D721Med (cell line): ENCODE results near the gene TEKT4.
A peak's percentile ranks its signal among the peaks of the same experiment; 100 is the strongest.

Experiments used
- DNase-seq: peaks from one replicate; pipeline ENCODE4 v3.0.0; 2011; ENCODE audit warnings: low spot score; ENCODE audit not compliant: insufficient read length
- FAIRE-seq: peaks from 2 replicates; lab custom pipeline; 2011; peaks lifted over from hg19 to GRCh38; lab: Jason Lieb, UNC
- CTCF ChIP-seq: IDR thresholded peaks from 2 replicates; pipeline ENCODE4 v1.5.1; 2012; ENCODE audit warnings: mild to moderate bottlenecking, control low read depth; ENCODE audit not compliant: insufficient read depth; ENCODE audit errors: missing control alignments

TEKT4 gene

DNA sequence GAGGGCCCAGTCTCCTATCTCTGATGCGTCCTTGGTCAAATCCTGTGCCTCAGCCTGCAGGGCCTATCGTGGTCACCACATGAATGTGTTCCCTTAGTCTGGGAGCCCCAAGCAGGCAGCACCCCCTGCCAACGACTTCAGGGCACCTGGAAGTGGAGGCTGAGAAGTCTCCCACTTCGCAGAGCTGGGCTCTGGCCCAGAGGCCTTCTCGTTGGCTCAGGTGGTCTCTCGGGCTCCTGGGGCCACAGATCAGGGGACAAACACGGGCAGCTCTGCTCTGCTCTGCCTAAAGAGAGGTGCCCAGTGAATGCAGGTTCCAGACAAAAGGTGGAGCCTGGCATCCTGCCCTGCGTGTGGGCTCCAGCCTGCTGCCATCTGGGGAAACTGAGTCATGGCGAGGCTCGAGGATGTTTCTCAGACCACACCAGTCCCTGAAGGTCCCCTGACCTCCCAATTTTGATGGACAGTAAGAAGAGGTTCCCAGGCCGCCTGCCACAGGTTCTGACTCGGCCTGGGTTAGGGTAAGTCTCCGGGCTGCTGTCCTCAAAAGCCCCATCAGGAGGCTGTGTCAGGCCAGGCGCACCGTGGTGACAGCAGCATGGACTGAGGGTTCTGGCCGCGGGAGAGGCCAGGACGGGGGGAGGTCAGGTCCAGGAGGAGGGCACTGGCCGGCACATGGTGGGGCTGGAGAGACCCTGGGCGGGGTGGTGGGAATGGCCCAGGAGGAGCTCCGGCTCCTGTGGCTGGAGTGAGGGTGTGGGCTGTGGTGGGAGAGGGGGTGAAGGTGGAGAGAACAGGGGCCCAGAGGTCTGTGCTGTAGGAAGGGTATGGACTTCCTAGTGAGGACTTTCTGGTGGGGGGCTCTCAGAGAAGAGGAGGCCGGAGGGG, 1.4 kb upstream of the TEKT4 start:
- TF ChIP-seq CTCF = no peak
- DNase-seq = no peak
- FAIRE-seq = no peak

GRCh38 chr2:94870440-94871225, 597 bp upstream of the TEKT4 start:
- no peak for DNase-seq
- peak; percentile 39 for TF ChIP-seq CTCF
- no peak for FAIRE-seq

GRCh38 chr2:94872088-94872618, 923 bp downstream of the TEKT4 start:
- DNase-seq = no peak
- FAIRE-seq = no peak
- TF ChIP-seq CTCF = no peak

DNA sequence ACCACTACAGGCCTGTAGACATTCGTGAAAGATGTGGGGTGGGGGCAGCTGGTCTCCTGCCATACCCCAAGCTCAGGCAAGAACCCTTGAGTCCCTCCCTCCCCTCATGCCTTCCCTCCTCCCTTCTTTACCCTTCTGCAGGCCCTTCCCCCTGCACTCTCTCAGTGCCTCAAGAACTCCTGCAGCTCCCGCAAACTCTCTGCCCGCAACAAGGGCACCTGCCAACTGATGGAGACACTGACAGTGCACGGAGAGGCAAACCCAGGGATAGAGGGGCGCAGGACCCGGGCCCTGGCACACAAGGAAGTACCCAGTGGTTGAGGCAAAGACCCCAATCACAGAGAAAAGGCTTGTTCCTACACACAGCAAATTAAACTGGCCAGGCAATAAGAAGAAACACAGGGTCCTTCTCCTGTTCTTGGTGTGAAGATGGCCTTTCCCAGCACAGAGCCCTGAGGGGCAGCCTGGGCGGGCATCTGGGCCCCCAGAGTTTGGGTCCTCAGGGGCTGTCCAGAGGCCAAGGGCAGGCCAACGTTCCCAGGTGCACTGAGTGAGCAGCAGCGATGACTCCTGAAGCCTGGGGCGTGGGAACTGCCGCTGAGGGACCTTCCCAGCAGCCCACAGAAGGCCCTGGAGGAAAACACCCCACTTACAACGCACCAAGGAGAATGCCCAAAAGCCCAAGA, 1.6 kb downstream of the TEKT4 start:
- FAIRE-seq (no peak), DNase-seq (no peak)
- no peak for TF ChIP-seq CTCF

GRCh38 chr2:94873362-94874276, 2.4 kb downstream of the TEKT4 start:
- no peak for FAIRE-seq
- TF ChIP-seq CTCF = no peak
- DNase-seq = no peak

DNA sequence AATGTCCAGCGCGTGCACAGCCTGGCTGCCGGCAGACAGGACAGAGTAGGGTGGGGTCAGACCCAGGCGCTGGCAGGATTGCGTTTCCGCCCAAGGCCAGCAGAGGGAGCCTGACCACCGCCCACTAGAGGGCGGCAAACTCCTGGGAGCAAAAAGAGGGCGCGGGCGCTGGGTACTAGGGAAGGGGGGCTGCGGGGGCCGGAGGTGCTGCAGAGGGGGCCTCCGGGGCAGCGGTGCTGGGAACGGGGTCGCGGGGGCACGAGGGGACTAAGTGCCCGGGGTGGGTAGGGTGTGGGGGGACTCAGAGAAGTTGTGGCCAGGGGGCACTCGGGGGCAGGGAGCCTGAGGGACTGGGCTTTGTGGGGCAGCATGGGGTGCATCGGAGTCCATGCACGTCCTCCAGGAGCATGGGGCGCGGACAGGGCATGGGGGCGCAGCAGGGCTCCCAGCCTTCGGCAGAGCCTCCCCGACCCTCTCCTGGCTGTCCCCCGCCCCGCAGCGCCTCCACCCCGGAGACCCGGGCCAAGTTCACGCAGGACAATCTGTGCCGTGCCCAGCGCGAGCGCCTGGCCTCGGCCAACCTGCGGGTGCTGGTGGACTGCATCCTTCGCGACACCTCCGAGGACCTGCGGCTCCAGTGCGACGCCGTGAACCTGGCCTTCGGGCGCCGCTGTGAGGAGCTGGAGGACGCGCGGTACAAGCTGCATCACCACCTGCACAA, 3.2 kb downstream of the TEKT4 start:
- FAIRE-seq = no peak
- TF ChIP-seq CTCF = peak; percentile 99
- DNase-seq = peak; percentile 79
